GM19099 (cell line): Measurements from ENCODE around the gene LIN37.

Experiments
- POLR2A ChIP-seq: IDR thresholded peaks from 3 replicates; pipeline ENCODE4 v1.6.1; 2011; ENCODE audit warnings: low read depth; ENCODE audit not compliant: insufficient read length; ENCODE audit errors: extremely low read depth

Gene LIN37

DNA sequence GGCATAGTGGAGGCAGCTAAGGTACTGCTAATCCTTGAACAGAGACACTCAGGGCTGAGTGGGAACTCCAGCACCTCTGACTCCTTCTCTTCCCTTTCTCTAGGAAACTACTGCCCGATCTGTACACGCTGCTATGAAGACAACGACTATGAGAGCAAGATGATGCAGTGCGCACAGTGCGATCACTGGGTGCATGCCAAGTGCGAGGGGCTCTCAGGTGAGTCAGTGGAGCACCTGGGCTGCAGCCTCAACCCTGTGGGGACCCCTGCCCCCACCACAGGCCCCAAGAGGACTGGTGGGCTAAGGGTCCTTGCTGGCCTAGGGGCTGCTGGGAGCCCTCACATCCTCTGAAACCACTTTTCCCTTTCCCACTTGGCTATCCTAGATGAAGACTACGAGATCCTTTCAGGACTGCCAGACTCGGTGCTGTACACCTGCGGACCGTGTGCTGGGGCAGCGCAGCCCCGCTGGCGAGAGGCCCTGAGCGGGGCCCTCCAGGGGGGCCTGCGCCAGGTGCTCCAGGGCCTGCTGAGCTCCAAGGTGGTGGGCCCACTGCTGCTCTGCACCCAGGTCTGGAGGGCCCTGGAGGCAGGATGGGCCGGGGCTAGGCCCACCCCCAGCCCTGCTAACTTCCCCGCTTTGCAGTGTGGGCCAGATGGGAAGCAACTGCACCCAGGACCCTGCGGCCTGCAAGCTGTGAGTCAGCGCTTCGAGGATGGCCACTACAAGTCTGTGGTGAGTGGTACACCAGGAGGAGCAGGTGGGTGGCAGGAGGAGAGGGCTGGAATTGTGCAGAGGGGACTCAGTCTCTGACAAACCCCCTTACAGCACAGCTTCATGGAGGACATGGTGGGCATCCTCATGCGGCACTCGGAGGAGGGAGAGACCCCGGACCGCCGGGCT, 21.1 kb upstream of the LIN37 start:
- no peak for TF ChIP-seq POLR2A

DNA sequence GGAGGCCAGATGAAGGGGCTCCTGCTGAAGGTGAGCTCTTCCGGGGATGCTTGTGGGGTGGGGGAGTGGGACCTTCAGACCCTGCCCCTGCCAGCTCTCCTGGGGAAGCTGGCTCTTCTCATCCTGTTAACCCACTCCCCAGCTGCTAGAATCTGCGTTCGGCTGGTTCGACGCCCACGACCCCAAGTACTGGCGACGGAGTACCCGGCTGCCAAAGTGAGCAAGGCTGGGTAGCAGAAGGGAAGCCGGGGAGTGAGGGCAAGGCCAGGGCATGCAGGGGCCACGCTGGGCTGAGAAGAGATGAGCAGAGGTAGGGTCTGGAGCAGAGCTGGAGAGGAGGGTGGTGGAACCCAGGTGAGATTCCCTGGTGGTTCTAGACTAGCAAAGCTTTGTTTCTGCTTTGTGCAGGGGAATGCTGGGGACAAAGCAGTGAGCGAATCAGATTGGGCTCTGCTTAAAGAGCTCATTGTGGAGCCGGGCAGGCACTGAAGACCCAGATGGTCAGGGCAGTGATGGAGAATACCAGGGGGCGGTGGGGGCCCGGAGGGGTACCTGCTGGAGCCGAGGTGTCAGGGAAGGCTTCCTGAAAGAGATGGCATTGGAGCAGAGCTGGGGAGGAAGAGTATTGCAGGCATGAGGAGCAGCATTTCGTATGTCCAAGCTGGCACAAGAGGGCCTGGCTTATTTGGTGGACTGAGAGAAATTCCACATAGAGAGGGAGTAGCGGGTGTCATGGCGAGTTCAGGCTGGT, 20.2 kb upstream of the LIN37 start:
- TF ChIP-seq POLR2A = no peak

DNA sequence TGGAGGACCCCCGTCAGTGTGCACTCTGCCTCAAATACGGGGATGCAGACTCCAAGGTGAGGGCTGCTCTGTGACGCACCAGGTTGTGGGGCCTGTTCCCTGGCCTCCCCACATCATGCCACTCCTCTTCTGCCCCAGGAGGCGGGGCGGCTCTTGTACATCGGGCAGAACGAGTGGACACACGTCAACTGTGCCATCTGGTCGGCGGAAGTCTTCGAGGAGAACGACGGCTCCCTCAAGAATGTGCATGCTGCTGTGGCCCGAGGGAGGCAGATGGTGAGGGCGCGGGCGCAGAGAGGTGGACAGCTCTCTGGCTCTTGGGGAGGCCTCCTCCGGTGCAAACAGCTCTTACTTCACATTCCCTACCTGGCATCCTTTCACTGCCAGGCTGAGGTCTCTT, 19.4 kb upstream of the LIN37 start:
- TF ChIP-seq POLR2A = no peak

DNA sequence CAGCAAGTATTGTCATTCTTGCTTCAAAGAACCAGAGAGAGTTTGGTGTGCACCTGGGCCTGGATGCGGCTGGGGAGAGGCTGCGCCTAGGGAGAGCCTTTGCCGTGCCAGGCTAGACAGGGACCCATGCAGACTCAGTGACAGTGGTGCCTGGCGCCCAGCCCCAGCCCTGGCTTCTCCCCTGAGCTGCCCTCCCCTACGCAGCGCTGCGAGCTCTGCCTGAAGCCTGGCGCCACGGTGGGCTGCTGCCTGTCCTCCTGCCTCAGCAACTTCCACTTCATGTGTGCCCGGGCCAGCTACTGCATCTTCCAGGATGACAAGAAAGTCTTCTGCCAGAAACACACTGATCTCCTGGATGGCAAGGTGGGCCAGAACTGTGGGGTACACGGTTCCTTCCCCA, 18.6 kb upstream of the LIN37 start:
- TF ChIP-seq POLR2A = no peak

DNA sequence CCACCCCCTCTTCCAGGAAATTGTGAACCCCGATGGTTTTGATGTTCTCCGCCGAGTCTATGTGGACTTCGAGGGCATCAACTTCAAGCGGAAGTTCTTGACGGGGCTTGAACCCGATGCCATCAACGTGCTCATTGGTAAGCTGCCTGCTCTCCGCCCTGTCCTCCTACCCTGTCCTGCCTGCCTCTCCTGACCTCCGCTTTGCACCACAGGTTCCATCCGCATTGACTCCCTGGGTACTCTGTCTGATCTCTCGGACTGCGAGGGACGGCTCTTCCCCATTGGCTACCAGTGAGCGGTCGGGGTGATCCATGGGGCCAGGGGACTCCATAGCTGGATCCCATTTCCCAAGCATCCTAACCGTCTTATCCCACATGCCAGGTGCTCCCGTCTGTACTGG, 18.1 kb upstream of the LIN37 start:
- TF ChIP-seq POLR2A = no peak

DNA sequence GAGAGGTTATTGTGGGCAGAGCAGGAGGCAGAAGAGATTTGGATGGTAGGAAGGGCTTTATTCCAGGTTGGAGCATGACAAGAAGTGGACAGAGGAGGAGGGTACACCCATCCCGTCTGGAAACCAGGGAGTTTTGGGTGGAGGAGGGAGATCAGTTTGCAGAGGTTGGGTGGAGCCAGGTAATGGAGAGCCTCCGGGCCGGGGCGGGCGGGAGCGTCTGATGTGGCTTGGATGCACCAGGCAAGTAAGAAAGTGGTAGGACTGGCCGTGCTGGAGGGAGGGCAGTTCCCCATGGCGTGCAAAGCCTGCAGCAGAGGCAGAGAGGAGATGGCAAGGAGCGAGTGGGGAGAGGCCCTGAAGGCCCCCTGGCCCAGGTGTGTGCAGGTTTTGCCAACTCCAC, 17.0 kb upstream of the LIN37 start:
- no peak for TF ChIP-seq POLR2A

DNA sequence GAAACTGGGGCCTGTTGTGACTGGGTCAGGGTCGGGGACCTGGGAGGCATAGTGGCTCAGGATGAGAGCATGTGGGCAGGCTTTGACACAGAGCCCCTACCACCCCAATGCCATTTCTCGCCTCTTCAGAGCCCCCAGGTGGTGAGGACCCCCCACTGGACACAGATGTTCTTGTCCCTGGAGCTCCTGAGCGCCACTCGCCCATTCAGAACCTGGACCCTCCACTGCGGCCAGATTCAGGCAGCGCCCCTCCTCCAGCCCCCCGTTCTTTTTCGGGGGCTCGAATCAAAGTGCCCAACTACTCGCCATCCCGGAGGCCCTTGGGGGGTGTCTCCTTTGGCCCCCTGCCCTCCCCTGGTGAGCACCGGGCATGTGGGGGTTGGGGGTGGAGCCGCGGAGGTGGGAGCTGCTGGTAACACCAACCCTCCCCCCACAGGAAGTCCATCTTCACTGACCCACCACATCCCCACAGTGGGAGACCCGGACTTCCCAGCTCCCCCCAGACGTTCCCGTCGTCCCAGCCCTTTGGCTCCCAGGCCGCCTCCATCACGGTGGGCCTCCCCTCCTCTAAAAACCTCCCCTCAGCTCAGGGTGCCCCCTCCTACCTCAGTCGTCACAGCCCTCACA, 16.5 kb upstream of the LIN37 start:
- TF ChIP-seq POLR2A = no peak

DNA sequence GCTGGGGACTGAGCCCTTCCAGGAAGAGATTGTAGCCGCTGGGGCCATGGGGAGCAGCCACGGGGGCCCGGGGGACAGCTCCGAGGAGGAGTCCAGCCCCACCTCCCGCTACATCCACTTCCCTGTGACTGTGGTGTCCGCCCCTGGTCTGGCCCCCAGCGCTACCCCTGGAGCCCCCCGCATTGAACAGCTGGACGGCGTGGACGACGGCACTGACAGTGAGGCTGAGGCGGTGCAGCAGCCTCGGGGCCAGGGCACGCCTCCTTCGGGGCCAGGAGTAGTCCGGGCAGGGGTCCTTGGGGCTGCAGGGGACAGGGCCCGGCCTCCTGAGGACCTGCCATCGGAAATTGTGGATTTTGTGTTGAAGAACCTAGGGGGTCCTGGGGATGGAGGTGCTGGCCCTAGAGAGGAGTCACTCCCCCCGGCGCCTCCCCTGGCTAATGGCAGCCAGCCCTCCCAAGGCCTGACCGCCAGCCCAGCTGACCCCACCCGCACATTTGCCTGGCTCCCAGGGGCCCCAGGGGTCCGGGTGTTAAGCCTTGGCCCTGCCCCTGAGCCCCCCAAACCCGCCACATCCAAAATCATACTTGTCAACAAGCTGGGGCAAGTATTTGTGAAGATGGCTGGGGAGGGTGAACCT, 15.7 kb upstream of the LIN37 start:
- no peak for TF ChIP-seq POLR2A

DNA sequence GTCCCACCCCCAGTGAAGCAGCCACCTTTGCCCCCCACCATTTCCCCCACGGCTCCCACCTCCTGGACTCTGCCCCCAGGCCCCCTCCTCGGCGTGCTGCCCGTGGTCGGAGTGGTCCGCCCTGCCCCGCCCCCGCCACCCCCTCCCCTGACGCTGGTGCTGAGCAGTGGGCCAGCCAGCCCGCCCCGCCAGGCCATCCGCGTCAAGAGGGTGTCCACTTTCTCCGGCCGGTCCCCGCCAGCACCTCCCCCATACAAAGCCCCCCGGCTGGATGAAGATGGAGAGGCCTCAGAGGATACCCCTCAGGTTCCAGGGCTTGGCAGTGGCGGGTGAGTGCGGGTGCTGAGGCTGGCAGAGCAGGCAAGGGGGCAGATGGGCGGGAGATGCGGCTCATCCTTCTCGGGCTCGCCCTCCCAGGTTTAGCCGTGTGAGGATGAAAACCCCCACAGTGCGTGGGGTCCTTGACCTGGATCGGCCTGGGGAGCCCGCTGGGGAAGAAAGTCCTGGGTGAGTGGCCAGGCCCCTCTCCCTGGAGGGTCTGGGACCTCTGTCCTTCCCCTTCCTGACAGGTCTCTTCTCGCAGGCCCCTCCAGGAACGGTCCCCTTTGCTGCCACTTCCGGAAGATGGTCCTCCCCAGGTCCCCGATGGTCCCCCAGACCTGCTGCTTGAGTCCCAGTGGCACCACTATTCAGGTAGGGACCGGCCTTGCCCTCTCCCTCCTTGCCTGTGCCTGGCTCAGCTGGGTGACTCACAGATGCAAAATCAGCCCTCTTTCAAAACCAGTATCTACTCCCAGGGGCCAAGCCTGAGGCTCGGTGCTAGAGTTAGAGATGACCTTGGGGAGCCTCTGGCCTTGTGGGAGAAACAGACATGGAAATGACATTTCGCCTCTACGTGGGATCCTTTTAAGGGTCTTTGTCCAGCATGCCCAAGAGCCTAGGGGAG, 14.9 kb upstream of the LIN37 start:
- TF ChIP-seq POLR2A = no peak

DNA sequence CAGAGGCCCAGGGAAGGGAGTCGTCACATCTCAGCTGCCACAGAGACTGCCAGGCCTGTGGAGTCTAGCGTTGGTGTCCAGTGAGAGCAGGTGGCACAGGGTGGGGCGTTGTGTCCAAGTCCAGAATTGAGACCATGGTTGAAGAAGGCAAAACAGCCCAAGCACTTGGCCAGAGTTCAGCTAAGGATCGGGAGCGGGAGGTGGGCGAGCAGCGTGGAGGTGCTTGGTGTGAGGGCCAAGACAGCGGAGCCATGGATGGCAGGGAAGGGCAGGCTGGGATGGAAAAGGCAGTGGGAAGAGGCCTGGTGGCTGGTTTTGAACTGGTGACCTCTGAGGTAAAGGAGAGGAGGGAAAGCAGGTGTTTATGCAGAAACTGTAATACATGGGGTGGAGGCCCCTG, 14.1 kb upstream of the LIN37 start:
- no peak for TF ChIP-seq POLR2A

DNA sequence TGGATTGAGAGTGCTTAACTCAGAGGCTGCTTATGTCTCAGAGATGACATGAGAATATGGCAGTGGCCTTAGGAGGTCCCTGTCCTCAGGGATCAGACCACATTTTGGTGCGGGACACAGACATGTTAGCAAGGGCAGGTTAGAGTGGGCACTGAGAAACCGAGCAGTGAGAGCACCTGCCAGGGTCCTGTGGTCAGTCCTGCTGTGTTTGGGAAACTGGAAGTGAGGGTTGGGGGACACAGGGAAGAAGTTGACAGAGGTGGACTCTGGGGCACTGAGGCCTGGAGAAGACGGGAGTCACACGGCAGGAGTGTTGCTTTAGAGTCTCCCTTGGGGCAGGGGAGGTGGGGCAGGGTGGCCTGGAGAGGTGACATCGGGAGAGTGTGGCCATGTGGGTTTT, 13.5 kb upstream of the LIN37 start:
- TF ChIP-seq POLR2A = no peak

DNA sequence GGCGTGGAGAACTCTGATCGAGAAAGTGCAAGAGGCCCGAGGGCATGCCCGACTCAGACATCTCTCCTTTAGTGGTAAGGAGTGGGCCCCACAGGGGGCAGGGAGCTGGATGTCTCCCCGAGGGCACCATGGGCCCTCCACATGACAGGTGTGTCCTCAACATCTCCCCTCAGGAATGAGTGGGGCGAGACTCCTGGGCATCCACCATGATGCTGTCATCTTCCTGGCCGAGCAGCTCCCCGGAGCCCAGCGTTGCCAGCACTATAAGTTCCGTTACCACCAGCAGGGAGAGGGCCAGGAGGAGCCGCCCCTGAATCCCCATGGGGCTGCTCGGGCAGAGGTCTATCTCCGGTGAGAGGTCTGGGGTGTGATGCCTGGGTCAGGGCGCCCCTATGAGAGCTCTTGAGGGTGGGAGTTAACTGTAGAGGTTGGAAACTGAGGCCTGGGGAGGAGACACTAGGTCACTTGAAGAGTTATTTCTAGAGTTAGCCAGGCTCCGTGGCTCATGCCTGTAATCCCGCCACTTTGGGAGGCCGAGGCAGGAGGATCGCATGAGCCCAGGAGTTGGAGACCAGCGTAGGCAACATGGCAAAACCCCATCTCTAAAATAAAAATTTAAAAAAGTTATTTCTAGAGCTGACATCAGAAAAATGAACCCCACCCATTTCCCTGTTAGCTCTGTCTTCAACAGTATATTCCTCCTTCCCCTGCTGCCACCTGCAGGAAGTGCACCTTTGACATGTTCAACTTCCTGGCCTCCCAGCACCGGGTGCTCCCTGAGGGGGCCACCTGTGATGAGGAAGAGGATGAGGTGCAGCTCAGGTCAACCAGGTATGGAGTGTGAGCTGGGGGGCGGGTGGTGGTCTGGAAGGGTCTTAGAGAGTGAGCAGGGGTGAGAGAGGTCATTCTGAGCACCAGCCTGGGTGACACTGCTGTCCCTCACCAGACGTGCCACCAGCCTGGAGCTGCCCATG, 11.2 kb upstream of the LIN37 start:
- TF ChIP-seq POLR2A = no peak
